SH-SY5Y (cell line): ENCODE results near the gene MLLT3.

Experiments used
- GATA2 ChIP-seq: IDR thresholded peaks from 2 replicates; pipeline ENCODE4 v1.6.1; 2011; ENCODE audit warnings: mild to moderate bottlenecking, low read depth, low read length
- GATA3 ChIP-seq: IDR thresholded peaks from 2 replicates; pipeline ENCODE4 v1.6.1; 2011; ENCODE audit warnings: low read depth, mild to moderate bottlenecking, low read length, moderate library complexity

- no peak for TF ChIP-seq GATA2
- no peak for TF ChIP-seq GATA3
Observed at GRCh38 chr9:20309124-20309523, 313.2 kb downstream of the MLLT3 start.
